NT2/D1 (cell line): ENCODE results near the gene PLCH2.

Experiments used
- DNase-seq: peaks from one replicate; pipeline ENCODE4 v3.0.0-alpha.2; 2011; ENCODE audit warnings: low read depth, low spot score
- H3K27me3 ChIP-seq: 2 replicates; pipeline ENCODE4 v1.6.0; 2011; ENCODE audit warnings: mild to moderate bottlenecking; ENCODE audit not compliant: insufficient read length, insufficient read depth
- H3K36me3 ChIP-seq: 2 replicates; pipeline ENCODE4 v1.6.1; 2011; ENCODE audit warnings: mild to moderate bottlenecking, low read length, mixed read lengths; ENCODE audit not compliant: insufficient read depth, insufficient read length
- H3K4me1 ChIP-seq: 2 replicates; pipeline ENCODE4 v1.5.1; 2011; ENCODE audit not compliant: insufficient read depth, insufficient read length
- H3K4me3 ChIP-seq: 2 replicates; pipeline ENCODE4 v1.5.1; 2011; ENCODE audit warnings: low read depth; ENCODE audit not compliant: insufficient read length
- H3K9ac ChIP-seq: 2 replicates; pipeline ENCODE4 v1.6.0; 2011; ENCODE audit warnings: low read depth; ENCODE audit not compliant: insufficient read length
- H3K9me3 ChIP-seq: 2 replicates; pipeline ENCODE4 v1.5.1; 2011; ENCODE audit warnings: mild to moderate bottlenecking, low read length; ENCODE audit not compliant: insufficient read depth
- SUZ12 ChIP-seq: IDR thresholded peaks from 2 replicates; pipeline ENCODE4 v1.6.1; 2011; ENCODE audit not compliant: insufficient read length, insufficient read depth; ENCODE audit errors: extremely low read depth
- YY1 ChIP-seq: IDR thresholded peaks from 2 replicates; pipeline ENCODE4 v1.6.1; 2011; ENCODE audit not compliant: insufficient read length, insufficient read depth
- ZNF274 ChIP-seq: IDR thresholded peaks from 2 replicates; pipeline ENCODE4 v1.6.1; 2011; ENCODE audit warnings: mild to moderate bottlenecking, low read depth, low read length

PLCH2 gene

GRCh38 chr1:2474933-2475371 lies 1.1 kb upstream of the PLCH2 start:
- Histone ChIP-seq H3K4me3 (no peak overlapping the region), H3K4me1 (peaks cover 32% of the 10 kb centered on the region), H3K36me3 (no peaks in the 10 kb centered on the region), H3K9ac (no peak overlapping the region), H3K27me3 (no peaks in the 10 kb centered on the region), H3K9me3 (no peaks in the 10 kb centered on the region)
- DNase-seq: no peak
- TF ChIP-seq SUZ12 (no peak), YY1 (no peak), ZNF274 (no peak)

DNA sequence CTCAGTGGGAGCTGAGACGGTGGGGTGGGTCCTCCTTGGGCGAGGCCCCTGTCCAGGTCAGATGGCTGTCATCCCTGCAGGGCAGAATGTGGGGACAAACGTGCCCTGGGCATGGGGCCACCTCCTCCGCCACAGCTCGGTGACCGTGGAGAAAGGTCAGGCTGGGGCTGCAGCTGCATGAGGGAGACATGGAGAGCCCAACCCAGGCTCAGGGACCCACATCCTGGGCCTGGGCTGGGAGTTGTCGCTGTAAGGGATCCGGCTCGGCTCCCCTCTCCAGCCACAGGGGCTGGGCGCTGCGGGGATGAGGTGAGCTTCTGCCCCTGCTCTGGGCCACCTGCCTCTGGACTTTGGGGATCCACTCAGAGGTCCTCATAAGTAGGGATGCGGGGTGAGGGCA lies 518 bp upstream of the PLCH2 start:
- H3K9me3 ChIP-seq: no peaks in the 10 kb centered on the region
- no peaks in the 10 kb centered on the region for H3K27me3 ChIP-seq
- no peaks in the 10 kb centered on the region for H3K36me3 ChIP-seq
- H3K4me1 ChIP-seq: peaks cover 32% of the 10 kb centered on the region
- no peak overlapping the region for H3K9ac ChIP-seq
- no peak for TF ChIP-seq ZNF274
- TF ChIP-seq SUZ12: no peak
- TF ChIP-seq YY1: no peak
- no peak overlapping the region for H3K4me3 ChIP-seq
- DNase-seq: no peak

GRCh38 chr1:2477309-2477708 lies 1.2 kb downstream of the PLCH2 start:
- Histone ChIP-seq H3K36me3 (no peaks in the 10 kb centered on the region), H3K4me1 (peaks cover 31% of the 10 kb centered on the region), H3K27me3 (peaks cover 3% of the 10 kb centered on the region), H3K9ac (no peak overlapping the region), H3K9me3 (no peaks in the 10 kb centered on the region), H3K4me3 (no peak overlapping the region)
- no peak for TF ChIP-seq YY1
- no peak for TF ChIP-seq ZNF274
- no peak for TF ChIP-seq SUZ12
- no peak for DNase-seq

GRCh38 chr1:2477791-2478499 lies 1.9 kb downstream of the PLCH2 start:
- H3K4me1 ChIP-seq: peaks cover 31% of the 10 kb centered on the region

DNA sequence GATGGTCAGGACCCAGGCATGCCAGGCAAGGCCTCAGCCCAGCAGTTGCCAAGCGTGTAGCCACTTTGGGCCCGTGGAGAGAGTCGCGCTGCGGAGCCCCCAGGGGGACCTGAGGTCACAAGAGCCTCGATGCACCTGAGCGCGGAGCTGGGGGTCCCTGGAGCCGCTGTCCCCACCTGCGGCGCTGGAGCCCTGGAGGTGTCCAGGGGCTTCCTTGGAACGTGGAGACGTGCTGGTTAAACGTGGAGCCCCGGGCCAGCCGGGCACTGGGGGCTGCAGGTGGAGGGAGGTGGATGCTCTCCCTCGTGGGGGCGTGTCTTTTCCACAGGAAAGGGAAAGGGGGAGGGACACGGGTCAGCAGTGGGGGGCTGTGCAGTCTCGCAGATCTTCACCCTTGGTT lies 3.1 kb downstream of the PLCH2 start:
- Histone ChIP-seq H3K4me3 (no peak overlapping the region), H3K36me3 (no peaks in the 10 kb centered on the region), H3K9ac (no peak overlapping the region), H3K4me1 (peaks cover 24% of the 10 kb centered on the region), H3K9me3 (no peaks in the 10 kb centered on the region), H3K27me3 (peaks cover 3% of the 10 kb centered on the region)
- TF ChIP-seq SUZ12: no peak
- no peak for TF ChIP-seq YY1
- no peak for TF ChIP-seq ZNF274
- no peak for DNase-seq

More at GRCh38 chr1:2477791-2478499, 1.9 kb downstream of the PLCH2 start:
- no peak for TF ChIP-seq YY1
- no peak for TF ChIP-seq ZNF274
- TF ChIP-seq SUZ12: no peak
- Histone ChIP-seq H3K27me3 (peaks cover 3% of the 10 kb centered on the region), H3K36me3 (no peaks in the 10 kb centered on the region), H3K9ac (no peak overlapping the region), H3K4me3 (no peak overlapping the region), H3K9me3 (no peaks in the 10 kb centered on the region)
- DNase-seq: no peak

- no peaks in the 10 kb centered on the region for H3K9me3 ChIP-seq
- peaks cover 21% of the 10 kb centered on the region for H3K4me1 ChIP-seq
- TF ChIP-seq YY1 (no peak), SUZ12 (no peak), ZNF274 (no peak)
- no peak for DNase-seq
- H3K9ac ChIP-seq: no peak overlapping the region
- H3K27me3 ChIP-seq: peaks cover 3% of the 10 kb centered on the region
- H3K36me3 ChIP-seq: no peaks in the 10 kb centered on the region
- no peak overlapping the region for H3K4me3 ChIP-seq
These were observed 3.5 kb downstream of the PLCH2 start for GRCh38 chr1:2479618-2480017.

- H3K36me3 ChIP-seq: no peaks in the 10 kb centered on the region
- no peaks in the 10 kb centered on the region for H3K9me3 ChIP-seq
- no peak for DNase-seq
- no peak for TF ChIP-seq YY1
- TF ChIP-seq ZNF274: no peak
- TF ChIP-seq SUZ12: no peak
- no peak overlapping the region for H3K9ac ChIP-seq
- H3K4me3 ChIP-seq: no peak overlapping the region
- peaks cover 17% of the 10 kb centered on the region for H3K4me1 ChIP-seq
- peaks cover 9% of the 10 kb centered on the region for H3K27me3 ChIP-seq
These were observed 4.3 kb downstream of the PLCH2 start for GRCh38 chr1:2480236-2480985.
